ENCODE results near the gene ZBTB40. TPM values are rescaled to one million over a fixed set of nuclear protein-coding genes. Genes with fewer than 3 reads are reported as not detected.

Gene ZBTB40
- total RNA-seq, 1 experiment from 2014 or later, result 11.1 TPM

DNA sequence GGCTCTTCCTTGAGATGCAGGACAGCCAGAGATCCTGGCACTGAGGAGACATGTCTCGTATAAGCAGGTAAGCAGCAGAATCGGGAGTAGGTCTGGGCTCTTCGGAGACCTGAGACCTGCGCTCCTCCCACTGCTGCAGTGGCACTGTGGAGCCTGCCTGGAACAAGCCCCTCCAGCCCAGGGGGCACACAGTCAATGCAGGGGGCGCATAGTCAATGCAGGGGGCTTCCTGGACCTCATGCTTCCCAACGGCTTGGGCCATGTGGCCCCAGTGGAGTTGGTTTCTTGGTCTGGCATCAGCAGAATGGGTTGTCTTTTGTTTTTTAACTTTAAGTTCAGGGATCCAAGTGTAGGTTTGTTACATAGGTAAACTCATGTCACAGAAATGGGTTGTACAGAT, 83.7 kb downstream of the ZBTB40 start:
- DNase-seq, result no peak
- Histone ChIP-seq H3K27me3 (ENCODE audit: low read length) (no peaks in the 10 kb centered on the region), H3K36me3 (ENCODE audit: insufficient read depth, low read length) (no peaks in the 10 kb centered on the region), H3K9me3 (ENCODE audit: low read length) (no peaks in the 10 kb centered on the region), H3K9me2 (replicated peaks; ENCODE audit: insufficient read depth, low read length) (no peaks in the 10 kb centered on the region), H2AFZ (ENCODE audit: low read length) (no peak overlapping the region), H3K9ac (ENCODE audit: low read length) (no peak overlapping the region), H3K79me2 (ENCODE audit: low read length) (no peaks in the 10 kb centered on the region), H3K27ac (ENCODE audit: low read length) (no peak overlapping the region), H3K4me3 (ENCODE audit: low read length) (no peak overlapping the region), H4K20me1 (ENCODE audit: insufficient read depth, low read depth, low read length) (no peaks in the 10 kb centered on the region), H3K4me2 (ENCODE audit: low read depth, low read length, poor library complexity, severe bottlenecking) (no peak overlapping the region), H3K4me1 (ENCODE audit: low read length) (no peaks in the 10 kb centered on the region)

DNA sequence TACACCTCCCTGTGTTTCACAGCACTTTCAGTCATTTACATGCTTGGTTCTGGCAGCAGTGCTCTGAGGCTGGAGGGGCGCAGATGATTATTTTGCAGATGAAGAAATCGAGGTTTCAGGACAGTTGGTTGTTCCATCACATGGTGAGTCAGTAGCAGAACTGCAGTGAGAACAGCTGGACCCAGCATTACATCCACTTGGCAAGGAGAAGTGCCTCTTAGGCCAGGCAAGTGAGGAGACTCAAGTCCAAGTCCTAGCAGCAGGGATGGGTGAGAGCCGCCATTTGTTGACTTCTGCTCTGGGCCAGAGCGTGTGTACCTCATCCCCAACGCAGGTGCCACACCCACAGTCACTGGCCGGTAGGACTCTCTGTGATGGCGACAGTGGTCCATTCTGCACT, 84.9 kb downstream of the ZBTB40 start:
- H3K79me2 ChIP-seq (ENCODE audit: low read length), result no peaks in the 10 kb centered on the region
- no peaks in the 10 kb centered on the region for H3K9me2 ChIP-seq (replicated peaks; ENCODE audit: insufficient read depth, low read length)
- H2AFZ ChIP-seq (ENCODE audit: low read length), result no peak overlapping the region
- H3K4me1 ChIP-seq (ENCODE audit: low read length), result no peaks in the 10 kb centered on the region
- no peak for DNase-seq
- H3K36me3 ChIP-seq (ENCODE audit: insufficient read depth, low read length), result no peaks in the 10 kb centered on the region
- no peak overlapping the region for H3K27ac ChIP-seq (ENCODE audit: low read length)
- no peak overlapping the region for H3K4me2 ChIP-seq (ENCODE audit: low read depth, low read length, poor library complexity, severe bottlenecking)
- no peaks in the 10 kb centered on the region for H3K27me3 ChIP-seq (ENCODE audit: low read length)
- H4K20me1 ChIP-seq (ENCODE audit: insufficient read depth, low read depth, low read length), result no peaks in the 10 kb centered on the region
- no peaks in the 10 kb centered on the region for H3K9me3 ChIP-seq (ENCODE audit: low read length)
- no peak overlapping the region for H3K4me3 ChIP-seq (ENCODE audit: low read length)
- no peak overlapping the region for H3K9ac ChIP-seq (ENCODE audit: low read length)

DNA sequence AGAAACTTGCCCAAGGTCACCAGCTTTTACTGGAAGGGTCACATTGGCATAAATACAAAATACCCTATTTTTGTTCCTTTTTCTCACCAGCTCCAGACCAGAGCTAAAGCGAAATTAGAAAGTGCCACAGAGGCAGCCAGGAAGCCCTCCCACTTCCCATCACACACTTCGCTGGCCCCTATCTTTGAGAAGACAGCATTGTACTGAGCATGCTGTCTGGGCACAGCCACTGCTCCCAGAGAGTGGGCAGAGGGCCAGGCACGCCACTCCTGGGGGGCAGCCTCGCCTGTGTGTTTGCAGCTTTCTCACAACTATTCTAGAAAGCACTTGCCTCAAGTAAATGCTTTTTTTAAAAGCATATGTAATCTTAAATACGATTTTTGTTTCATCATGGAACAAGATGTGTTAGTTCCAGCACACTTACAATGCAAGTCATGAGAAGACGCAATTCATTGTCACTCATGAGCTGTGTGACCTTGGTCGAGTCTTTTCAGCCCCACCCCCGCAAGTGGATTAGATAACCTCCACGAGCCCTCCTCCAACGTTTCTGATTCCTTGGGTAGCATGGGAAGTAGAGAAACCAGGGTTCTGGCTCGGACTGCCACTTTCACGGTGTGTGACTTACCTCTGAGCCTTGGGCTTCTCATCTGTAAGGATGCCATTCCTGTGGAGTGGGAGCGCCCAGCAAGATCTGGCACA, 85.9 kb downstream of the ZBTB40 start:
- H2AFZ ChIP-seq (ENCODE audit: low read length), result no peak overlapping the region
- no peak overlapping the region for H3K4me2 ChIP-seq (ENCODE audit: low read depth, low read length, poor library complexity, severe bottlenecking)
- no peaks in the 10 kb centered on the region for H3K36me3 ChIP-seq (ENCODE audit: insufficient read depth, low read length)
- H3K9me2 ChIP-seq (replicated peaks; ENCODE audit: insufficient read depth, low read length), result no peaks in the 10 kb centered on the region
- no peak overlapping the region for H3K4me3 ChIP-seq (ENCODE audit: low read length)
- no peak overlapping the region for H3K9ac ChIP-seq (ENCODE audit: low read length)
- H4K20me1 ChIP-seq (ENCODE audit: insufficient read depth, low read depth, low read length), result no peaks in the 10 kb centered on the region
- no peaks in the 10 kb centered on the region for H3K4me1 ChIP-seq (ENCODE audit: low read length)
- no peak for DNase-seq
- H3K27me3 ChIP-seq (ENCODE audit: low read length), result no peaks in the 10 kb centered on the region
- H3K9me3 ChIP-seq (ENCODE audit: low read length), result no peaks in the 10 kb centered on the region
- H3K27ac ChIP-seq (ENCODE audit: low read length), result no peak overlapping the region
- H3K79me2 ChIP-seq (ENCODE audit: low read length), result no peaks in the 10 kb centered on the region

DNA sequence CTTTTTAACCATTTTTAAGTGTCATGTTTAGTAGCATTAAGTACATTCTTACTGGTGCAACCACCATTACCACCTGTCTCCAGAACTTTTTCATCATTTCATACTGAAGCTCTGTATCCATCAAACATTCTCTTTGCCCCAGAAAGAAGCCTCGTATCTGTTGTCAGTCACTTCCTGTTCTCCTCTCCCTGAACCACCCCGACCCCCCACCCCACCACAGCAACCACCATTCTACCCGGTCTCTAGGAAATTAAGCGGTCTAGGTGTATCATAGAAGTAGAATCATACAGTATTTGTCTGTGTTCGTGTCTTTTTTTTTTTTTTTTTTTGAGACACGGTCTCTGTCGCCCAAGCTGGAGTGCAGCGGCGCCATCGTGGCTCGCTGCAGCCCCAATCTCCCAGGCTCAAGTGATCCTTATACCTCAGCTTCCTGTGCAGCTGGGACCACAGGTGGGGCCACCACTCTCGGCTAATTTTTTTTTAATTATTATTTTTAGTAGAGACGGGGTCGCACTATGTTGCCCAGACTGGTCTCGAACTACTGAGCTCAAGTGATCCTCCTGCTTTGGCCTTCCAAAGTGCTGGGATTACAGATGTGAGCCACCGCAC, 88.0 kb downstream of the ZBTB40 start:
- H3K9ac ChIP-seq (ENCODE audit: low read length), result no peak overlapping the region
- no peak overlapping the region for H3K4me3 ChIP-seq (ENCODE audit: low read length)
- H3K9me2 ChIP-seq (replicated peaks; ENCODE audit: insufficient read depth, low read length), result no peaks in the 10 kb centered on the region
- no peak overlapping the region for H3K4me2 ChIP-seq (ENCODE audit: low read depth, low read length, poor library complexity, severe bottlenecking)
- H3K27me3 ChIP-seq (ENCODE audit: low read length), result no peaks in the 10 kb centered on the region
- no peaks in the 10 kb centered on the region for H4K20me1 ChIP-seq (ENCODE audit: insufficient read depth, low read depth, low read length)
- H3K36me3 ChIP-seq (ENCODE audit: insufficient read depth, low read length), result no peaks in the 10 kb centered on the region
- no peak overlapping the region for H2AFZ ChIP-seq (ENCODE audit: low read length)
- DNase-seq, result no peak
- no peaks in the 10 kb centered on the region for H3K4me1 ChIP-seq (ENCODE audit: low read length)
- no peaks in the 10 kb centered on the region for H3K9me3 ChIP-seq (ENCODE audit: low read length)
- H3K79me2 ChIP-seq (ENCODE audit: low read length), result no peaks in the 10 kb centered on the region
- H3K27ac ChIP-seq (ENCODE audit: low read length), result no peak overlapping the region

DNA sequence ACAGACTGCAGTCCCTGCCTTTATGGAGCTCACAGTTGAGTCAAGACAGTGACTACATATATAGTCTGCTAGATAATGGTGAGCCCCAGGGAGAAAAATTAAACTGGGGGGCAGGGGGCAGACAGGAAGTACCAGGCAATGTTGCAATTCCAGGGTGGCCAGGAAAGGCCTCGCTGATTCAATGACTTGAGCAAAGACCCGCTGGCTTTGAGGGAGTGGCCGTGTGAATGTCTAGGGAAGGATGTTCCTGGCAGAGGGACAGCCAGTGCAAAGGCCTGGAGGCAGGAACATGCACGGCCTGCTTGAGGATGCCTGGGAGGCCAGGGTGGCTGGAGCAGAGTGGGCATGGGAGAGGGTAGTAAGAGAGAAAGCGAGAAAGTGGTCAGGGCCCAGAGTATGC, 88.7 kb downstream of the ZBTB40 start:
- no peak overlapping the region for H3K4me2 ChIP-seq (ENCODE audit: low read depth, low read length, poor library complexity, severe bottlenecking)
- no peak overlapping the region for H3K4me3 ChIP-seq (ENCODE audit: low read length)
- no peaks in the 10 kb centered on the region for H3K27me3 ChIP-seq (ENCODE audit: low read length)
- H3K9ac ChIP-seq (ENCODE audit: low read length), result no peak overlapping the region
- H4K20me1 ChIP-seq (ENCODE audit: insufficient read depth, low read depth, low read length), result no peaks in the 10 kb centered on the region
- no peak for DNase-seq
- no peak overlapping the region for H3K27ac ChIP-seq (ENCODE audit: low read length)
- H3K4me1 ChIP-seq (ENCODE audit: low read length), result no peaks in the 10 kb centered on the region
- no peaks in the 10 kb centered on the region for H3K9me2 ChIP-seq (replicated peaks; ENCODE audit: insufficient read depth, low read length)
- H2AFZ ChIP-seq (ENCODE audit: low read length), result no peak overlapping the region
- no peaks in the 10 kb centered on the region for H3K79me2 ChIP-seq (ENCODE audit: low read length)
- H3K9me3 ChIP-seq (ENCODE audit: low read length), result no peaks in the 10 kb centered on the region
- no peaks in the 10 kb centered on the region for H3K36me3 ChIP-seq (ENCODE audit: insufficient read depth, low read length)

DNA sequence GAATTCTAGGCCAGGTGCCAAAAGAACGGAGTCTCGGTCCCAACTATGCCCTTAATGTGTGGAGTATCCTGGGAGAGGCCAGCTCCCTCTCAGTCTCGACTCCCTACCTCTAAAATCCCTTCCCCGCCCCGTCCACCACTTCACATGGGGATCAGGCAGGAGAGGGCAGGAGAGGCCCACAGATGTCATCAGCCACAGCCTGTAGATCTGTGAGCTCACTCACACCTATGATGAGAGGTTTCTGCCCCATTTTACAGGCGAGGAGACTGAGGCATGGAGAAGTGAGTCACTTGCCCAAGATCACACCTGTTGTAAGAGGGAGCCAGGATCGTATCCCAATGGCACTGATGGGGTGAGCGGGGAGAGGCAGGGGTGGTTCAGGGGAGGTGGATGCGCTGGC, 91.2 kb downstream of the ZBTB40 start:
- DNase-seq, result no peak
- H3K27ac ChIP-seq (ENCODE audit: low read length), result no peak overlapping the region
- no peak overlapping the region for H3K4me2 ChIP-seq (ENCODE audit: low read depth, low read length, poor library complexity, severe bottlenecking)

DNA sequence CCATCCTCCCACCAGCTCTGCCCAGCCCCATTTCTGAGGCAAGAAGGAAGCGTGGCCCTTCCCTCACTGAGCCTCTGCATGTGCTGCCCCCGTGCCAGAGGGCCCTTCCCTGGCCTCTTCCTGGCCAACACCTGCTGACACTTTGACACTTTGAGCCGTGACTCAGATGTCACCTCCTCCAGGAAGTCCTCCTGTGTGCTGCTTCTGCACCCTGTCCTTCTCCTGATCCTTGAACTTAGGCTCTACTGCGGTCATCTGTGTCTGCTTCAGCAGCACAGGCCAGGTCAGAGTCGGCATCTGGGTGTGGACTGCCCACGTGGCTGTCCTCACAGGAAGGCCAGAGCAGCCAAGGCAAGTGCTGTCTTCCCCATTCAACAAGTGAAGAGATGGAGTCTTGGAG, 92.0 kb downstream of the ZBTB40 start:
- no peaks in the 10 kb centered on the region for H3K27me3 ChIP-seq (ENCODE audit: low read length)

More for the DNA sequence above, 91.2 kb downstream of the ZBTB40 start:
- H3K4me1 ChIP-seq (ENCODE audit: low read length), result no peaks in the 10 kb centered on the region
- no peaks in the 10 kb centered on the region for H3K79me2 ChIP-seq (ENCODE audit: low read length)
- no peaks in the 10 kb centered on the region for H3K27me3 ChIP-seq (ENCODE audit: low read length)
- H2AFZ ChIP-seq (ENCODE audit: low read length), result no peak overlapping the region
- no peak overlapping the region for H3K9ac ChIP-seq (ENCODE audit: low read length)
- H4K20me1 ChIP-seq (ENCODE audit: insufficient read depth, low read depth, low read length), result no peaks in the 10 kb centered on the region
- no peak overlapping the region for H3K4me3 ChIP-seq (ENCODE audit: low read length)
- H3K9me3 ChIP-seq (ENCODE audit: low read length), result no peaks in the 10 kb centered on the region
- H3K9me2 ChIP-seq (replicated peaks; ENCODE audit: insufficient read depth, low read length), result no peaks in the 10 kb centered on the region
- H3K36me3 ChIP-seq (ENCODE audit: insufficient read depth, low read length), result no peaks in the 10 kb centered on the region

DNA sequence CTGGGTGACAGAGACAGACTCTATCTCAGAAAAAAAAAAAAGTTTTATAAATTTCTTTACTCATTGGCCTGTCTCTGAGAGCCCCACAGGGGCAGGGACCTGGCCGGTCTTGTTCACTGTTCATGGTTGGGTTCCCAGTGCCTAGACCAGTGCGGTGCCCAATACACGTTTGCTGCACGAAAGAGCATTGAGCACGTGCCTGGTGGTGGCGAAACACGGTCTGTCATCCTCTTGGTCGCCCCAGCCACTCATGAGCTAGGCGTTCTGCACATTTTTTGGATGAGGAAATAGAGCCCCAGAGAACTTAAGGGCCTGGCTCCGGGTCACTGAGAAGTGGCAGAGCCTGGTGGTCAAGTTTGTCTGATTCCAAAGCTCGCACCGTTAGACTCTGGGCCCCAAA, 93.0 kb downstream of the ZBTB40 start:
- Histone ChIP-seq H3K27ac (ENCODE audit: low read length) (no peak overlapping the region), H3K4me2 (ENCODE audit: low read depth, low read length, poor library complexity, severe bottlenecking) (no peak overlapping the region), H3K4me1 (ENCODE audit: low read length) (no peaks in the 10 kb centered on the region), H3K9me2 (replicated peaks; ENCODE audit: insufficient read depth, low read length) (no peaks in the 10 kb centered on the region), H3K27me3 (ENCODE audit: low read length) (no peaks in the 10 kb centered on the region), H2AFZ (ENCODE audit: low read length) (no peak overlapping the region), H4K20me1 (ENCODE audit: insufficient read depth, low read depth, low read length) (no peaks in the 10 kb centered on the region), H3K9ac (ENCODE audit: low read length) (no peak overlapping the region), H3K9me3 (ENCODE audit: low read length) (no peaks in the 10 kb centered on the region), H3K79me2 (ENCODE audit: low read length) (no peaks in the 10 kb centered on the region), H3K36me3 (ENCODE audit: insufficient read depth, low read length) (no peaks in the 10 kb centered on the region), H3K4me3 (ENCODE audit: low read length) (no peak overlapping the region)
- DNase-seq, result no peak

More for the DNA sequence above, 92.0 kb downstream of the ZBTB40 start:
- no peaks in the 10 kb centered on the region for H3K4me1 ChIP-seq (ENCODE audit: low read length)
- no peaks in the 10 kb centered on the region for H3K36me3 ChIP-seq (ENCODE audit: insufficient read depth, low read length)
- H3K9me3 ChIP-seq (ENCODE audit: low read length), result no peaks in the 10 kb centered on the region
- H2AFZ ChIP-seq (ENCODE audit: low read length), result no peak overlapping the region
- DNase-seq, result no peak
- no peak overlapping the region for H3K4me2 ChIP-seq (ENCODE audit: low read depth, low read length, poor library complexity, severe bottlenecking)
- no peaks in the 10 kb centered on the region for H3K9me2 ChIP-seq (replicated peaks; ENCODE audit: insufficient read depth, low read length)
- H3K79me2 ChIP-seq (ENCODE audit: low read length), result no peaks in the 10 kb centered on the region
- H3K27ac ChIP-seq (ENCODE audit: low read length), result no peak overlapping the region
- no peak overlapping the region for H3K4me3 ChIP-seq (ENCODE audit: low read length)
- H3K9ac ChIP-seq (ENCODE audit: low read length), result no peak overlapping the region
- H4K20me1 ChIP-seq (ENCODE audit: insufficient read depth, low read depth, low read length), result no peaks in the 10 kb centered on the region
